Measurements from ENCODE around the gene SFXN5.

Gene SFXN5

DNA sequence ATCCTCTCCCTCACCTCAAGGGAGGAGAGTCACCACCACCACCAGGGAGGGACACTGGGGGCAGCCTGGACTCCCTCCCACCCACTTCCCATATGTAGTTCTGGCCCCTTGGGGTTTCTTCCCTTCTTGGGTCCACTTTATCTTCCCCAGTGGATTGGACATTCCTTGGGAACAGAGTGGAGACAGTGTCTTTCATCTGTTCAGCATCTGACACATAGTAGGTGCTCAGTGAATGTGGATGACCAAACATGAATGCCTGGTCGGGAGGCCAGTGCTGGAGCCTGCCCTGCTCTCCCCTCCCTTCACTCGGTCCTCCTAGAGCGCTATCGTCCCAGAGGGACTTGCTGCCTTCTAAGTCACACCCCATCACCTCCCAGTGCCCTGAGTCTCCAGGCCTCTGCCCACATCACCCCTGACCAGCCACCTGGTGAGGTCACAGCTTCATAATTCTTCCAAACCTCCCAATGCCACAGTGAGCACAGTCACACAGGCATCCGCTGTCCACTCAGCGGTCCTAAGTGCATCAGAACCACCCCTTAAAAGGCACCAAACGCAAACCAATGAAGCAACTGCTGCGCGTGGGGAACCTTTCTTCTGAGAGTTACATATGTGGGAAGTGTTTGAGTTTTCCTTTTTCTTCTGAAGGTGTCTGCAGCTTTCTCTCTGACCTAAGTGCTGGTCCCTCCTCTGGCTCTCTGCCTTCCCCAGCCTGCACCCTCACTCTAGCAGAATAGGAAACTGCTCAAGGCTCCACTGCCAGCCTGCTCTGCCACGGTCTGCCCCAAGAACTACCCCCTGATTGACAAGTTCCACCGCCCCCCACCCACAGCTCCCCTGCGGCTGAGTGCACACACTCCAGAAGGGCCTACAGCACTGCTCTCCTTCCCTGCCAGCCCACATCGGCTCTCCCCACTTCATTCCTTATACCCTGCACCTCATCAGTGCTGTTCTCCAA lies 7.2 kb upstream of the SFXN5 start:
- Histone ChIP-seq H3K9me3 (ENCODE audit: control insufficient read depth, insufficient read depth, low read depth, low read length) (no peaks in the 10 kb centered on the region), H3K27ac (ENCODE audit: extremely low read depth, low read depth, low read length) (no peak overlapping the region), H3K4me1 (ENCODE audit: control insufficient read depth, insufficient read depth, low read length) (no peaks in the 10 kb centered on the region), H3K36me3 (ENCODE audit: control insufficient read depth in 2 of 2, insufficient read depth in 1 of 2, low read length in 2 of 2) (peaks cover 0 to 88% of the 10 kb centered on the region in 2 experiments; a peak in 2 of 3 replicates), H3K4me3 (ENCODE audit: low read depth, low read length) (no peak overlapping the region)
- TF ChIP-seq ZNF146 (tag by site-specific recombination; IDR thresholded peaks at IDR 0.05) (no peak), GLIS1 (tag by site-specific recombination; IDR thresholded peaks at IDR 0.05) (peak; percentile 38)
- CTCF ChIA-PET: interaction anchor here (0.6 to 1.5 kb wide), 2 partner anchors 78 to 115 kb away, joined by 3 to 5 read pairs; no protein-coding TSS in a partner anchor
- POLR2A ChIA-PET: no interaction called here

GRCh38 chr2:73077424-73077795 lies 5.9 kb upstream of the SFXN5 start:
- CTCF ChIA-PET: interaction anchor here (0.5 kb wide), 2 partner anchors 141 to 211 kb away, joined by 5 to 7 read pairs; no protein-coding TSS in a partner anchor
- no peak for TF ChIP-seq ZNF146 (tag by site-specific recombination; IDR thresholded peaks at IDR 0.05)
- TF ChIP-seq ZNF488 (tag by site-specific recombination; IDR thresholded peaks at IDR 0.05): no peak
- no peak for TF ChIP-seq PRDM2 (tag by site-specific recombination; IDR thresholded peaks at IDR 0.05; ENCODE audit: borderline replicate concordance)
- TF ChIP-seq, protein P1, sequence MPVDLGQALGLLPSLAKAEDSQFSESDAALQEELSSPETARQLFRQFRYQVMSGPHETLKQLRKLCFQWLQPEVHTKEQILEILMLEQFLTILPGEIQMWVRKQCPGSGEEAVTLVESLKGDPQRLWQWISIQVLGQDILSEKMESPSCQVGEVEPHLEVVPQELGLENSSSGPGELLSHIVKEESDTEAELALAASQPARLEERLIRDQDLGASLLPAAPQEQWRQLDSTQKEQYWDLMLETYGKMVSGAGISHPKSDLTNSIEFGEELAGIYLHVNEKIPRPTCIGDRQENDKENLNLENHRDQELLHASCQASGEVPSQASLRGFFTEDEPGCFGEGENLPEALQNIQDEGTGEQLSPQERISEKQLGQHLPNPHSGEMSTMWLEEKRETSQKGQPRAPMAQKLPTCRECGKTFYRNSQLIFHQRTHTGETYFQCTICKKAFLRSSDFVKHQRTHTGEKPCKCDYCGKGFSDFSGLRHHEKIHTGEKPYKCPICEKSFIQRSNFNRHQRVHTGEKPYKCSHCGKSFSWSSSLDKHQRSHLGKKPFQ (tag by site-specific recombination; IDR thresholded peaks at IDR 0.05): no peak
- TF ChIP-seq ZNF292 (tag by site-specific recombination; IDR thresholded peaks at IDR 0.05; ENCODE audit: borderline replicate concordance, low read depth): no peak
- no peak for TF ChIP-seq ZNF19 (tag by site-specific recombination; IDR thresholded peaks at IDR 0.05; ENCODE audit: low read depth)
- TF ChIP-seq ZNF324 (tag by site-specific recombination; IDR thresholded peaks at IDR 0.05): no peak
- no peak for TF ChIP-seq ZFHX2 (tag by site-specific recombination; conservative IDR thresholded peaks at IDR 0.05)
- no peaks in the 10 kb centered on the region for H3K9me3 ChIP-seq (ENCODE audit: control insufficient read depth, insufficient read depth, low read depth, low read length)
- no peak overlapping the region for H3K4me3 ChIP-seq (ENCODE audit: low read depth, low read length)
- no peak overlapping the region for H3K27ac ChIP-seq (ENCODE audit: extremely low read depth, low read depth, low read length)
- H3K36me3 ChIP-seq (ENCODE audit: control insufficient read depth in 2 of 2, insufficient read depth in 1 of 2, low read length in 2 of 2): peaks cover 0 to 84% of the 10 kb centered on the region in 2 experiments; a peak in 2 of 3 replicates
- H3K4me1 ChIP-seq (ENCODE audit: control insufficient read depth, insufficient read depth, low read length): no peaks in the 10 kb centered on the region
- POLR2A ChIA-PET: no interaction called here

Data from HEK293 (cell line).